K562 (cell line): ENCODE data around the gene CPLX1. TPM values are rescaled to one million over a fixed set of nuclear protein-coding genes. Genes with fewer than 3 reads are reported as not detected.

Experiments
- ATAC-seq: fragments of 200-7000 bp; cut with Tn5 transposase; 3 replicates; pipeline ENCODE4 v1.9.1; 2020; ENCODE audit warnings: moderate library complexity
- BruUV-seq: library from RNA; stranded (reverse); fragments of 400-500 nt; replicated peaks from 2 replicates; lab custom pipeline; 2021; lab: Mats Ljungman, UMichigan
- CTCF ChIA-PET: fragments of 300-600 bp; formaldehyde crosslinking; extraction: SDS; loops from one replicate; lab custom pipeline; 2021; ENCODE audit warnings: low intra/inter-chr PET ratio; lab: Yijun Ruan, JAX
- POLR2A ChIA-PET: fragments of 300-600, 350-650 bp; sonication (Branson Sonifier 250); formaldehyde crosslinking; extraction: SDS; loops from one replicate; lab custom pipeline; 2021; ENCODE audit warnings: antibody characterized with exemption, inconsistent platforms; lab: Yijun Ruan, JAX
- DNase-seq, 4 experiments: peaks; one replicate each; pipeline versions ENCODE4 v3.0.0 to v3.0.0-alpha.2; 2011 to 2018; ENCODE audit warnings: low spot score in 3 of 4, mixed read lengths in 3 of 4; ENCODE audit errors: extremely low read depth in 1 of 4
- FAIRE-seq: peaks from 2 replicates; lab custom pipeline; 2011; peaks lifted over from hg19 to GRCh38; lab: Jason Lieb, UNC
- H2AFZ ChIP-seq: 2 replicates; pipeline ENCODE4 v1.6.0; 2011; ENCODE audit warnings: low read depth, low read length, control low read depth, inconsistent platforms
- H3K27ac ChIP-seq: fragments of 200-600 bp; 3 replicates; pipeline ENCODE4 v1.8.0; 2011; ENCODE audit warnings: low read depth, mild to moderate bottlenecking, control low read depth, inconsistent platforms, low read length, moderate library complexity, mixed read lengths; ENCODE audit errors: extremely low read depth
- H3K27me3 ChIP-seq, 2 experiments: fragments of 300-600 bp in 1 of 2; 2 replicates in 1 of 2; 3 replicates in 1 of 2; pipeline versions ENCODE4 v1.6.0 to v1.8.0; 2011; ENCODE audit warnings: inconsistent platforms in 2 of 2, low read length in 2 of 2, mild to moderate bottlenecking in 1 of 2, mixed read lengths in 1 of 2, moderate library complexity in 1 of 2; ENCODE audit not compliant: control insufficient read depth in 2 of 2, insufficient read depth in 2 of 2
- H3K36me3 ChIP-seq: fragments of 300-600 bp; 3 replicates; pipeline ENCODE4 v1.8.0; 2011; ENCODE audit warnings: mild to moderate bottlenecking, low read length, inconsistent platforms; ENCODE audit not compliant: control insufficient read depth, insufficient read depth
- H3K4me1 ChIP-seq, 2 experiments: fragments of 200-600 bp in 1 of 2; replicated peaks in 1 of 2; 2 replicates in 1 of 2; 3 replicates in 1 of 2; pipeline versions ENCODE4 v1.5.1 to v1.8.0; 2011; ENCODE audit warnings: inconsistent platforms in 2 of 2, low read length in 2 of 2, mild to moderate bottlenecking in 1 of 2, mixed read lengths in 1 of 2, moderate library complexity in 1 of 2; ENCODE audit not compliant: control insufficient read depth in 2 of 2, insufficient read depth in 2 of 2
- H3K4me2 ChIP-seq: 2 replicates; pipeline ENCODE4 v1.6.1; 2011; ENCODE audit warnings: low read length, control low read depth, inconsistent platforms, mixed read lengths; ENCODE audit not compliant: insufficient read depth
- H3K4me3 ChIP-seq: fragments of 200-600 bp; sonication (generic), shearing (Covaris generic); 2 replicates; pipeline ENCODE4 v1.5.1; 2016; ENCODE audit warnings: control low read depth, inconsistent platforms
- H3K79me2 ChIP-seq: fragments of 200-600 bp; 3 replicates; pipeline ENCODE4 v1.8.0; 2011; ENCODE audit warnings: low read length, inconsistent platforms; ENCODE audit not compliant: control insufficient read depth, insufficient read depth
- H3K9ac ChIP-seq, 2 experiments: 2 replicates each; pipeline versions ENCODE4 v1.6.0 to v1.6.1; 2011; ENCODE audit warnings: low read depth in 2 of 2, low read length in 2 of 2, control low read depth in 1 of 2, inconsistent platforms in 1 of 2, mild to moderate bottlenecking in 1 of 2, mixed read lengths in 1 of 2; ENCODE audit not compliant: insufficient read depth in 1 of 2
- H3K9me1 ChIP-seq: one replicate; pipeline ENCODE4 v1.6.0; 2011; ENCODE audit warnings: inconsistent platforms, mild to moderate bottlenecking, low read length, moderate library complexity; ENCODE audit not compliant: control insufficient read depth, insufficient read depth
- H3K9me3 ChIP-seq: replicated peaks from 2 replicates; pipeline ENCODE4 v1.5.1; 2011; ENCODE audit warnings: low read depth, low read length, inconsistent platforms; ENCODE audit not compliant: control insufficient read depth, insufficient read depth
- H4K20me1 ChIP-seq: replicated peaks from 2 replicates; pipeline ENCODE4 v1.6.1; 2011; ENCODE audit warnings: low read length, inconsistent platforms, mixed read lengths; ENCODE audit not compliant: control insufficient read depth, insufficient read depth
- MYNN ChIP-seq, 2 experiments: sonication (generic); formaldehyde crosslinking in 1 of 2; IDR thresholded peaks; 2 replicates each; pipeline versions ENCODE4 v1.5.0 to v1.6.1; 2016 to 2020; ENCODE audit warnings: antibody characterized with exemption in 1 of 2, missing genetic modification reagents in 1 of 2
- POLR2H ChIP-seq: IDR thresholded peaks from 2 replicates; pipeline ENCODE4 v1.6.1; 2016; ENCODE audit warnings: missing genetic modification characterization, low read depth, mild to moderate bottlenecking, control low read depth, missing compliant biosample characterization, moderate library complexity
- RBM22 ChIP-seq: fragments of 200-400 bp; formaldehyde crosslinking; IDR thresholded peaks from 2 replicates; pipeline ENCODE4 v1.6.1; 2018; ENCODE audit warnings: low read length, low read depth; ENCODE audit not compliant: poor library complexity, severe bottlenecking
- ZNF695 ChIP-seq: fragments of 450-650 bp; formaldehyde crosslinking; IDR thresholded peaks from 2 replicates; pipeline ENCODE4 v1.4.0; 2020; ENCODE audit warnings: mild to moderate bottlenecking, moderate library complexity
- ZNF75A ChIP-seq: fragments of 450-650 bp; formaldehyde crosslinking; IDR thresholded peaks from 2 replicates; pipeline ENCODE4 v1.4.0; 2020; ENCODE audit warnings: mild to moderate bottlenecking
- ZNF785 ChIP-seq: fragments of 250-450 bp; sonication (Bioruptor Pico); IDR thresholded peaks from 2 replicates; pipeline ENCODE4 v1.4.0; 2020; ENCODE audit warnings: mild to moderate bottlenecking
- WGBS: fragments of 100-300 bp; shearing (Covaris generic); methylation state at CpG from one replicate; pipeline ENCODE4 v1.1.6; 2016; ENCODE audit warnings: low coverage, mixed read lengths; ENCODE audit not compliant: insufficient coverage; ENCODE audit errors: missing lambda C conversion rate; 5-methylcytosine and 5-hydroxymethylcytosine counted together
- in situ Hi-C: fragments of 300-500 bp; cut with MboI; formaldehyde crosslinking; loops from 4 replicates; pipeline ENCODE4 v1.15.0; 2018; ENCODE audit warnings: inconsistent platforms, mixed read lengths
- intact Hi-C: fragments of 100-400 bp; cut with micrococcal nuclease; formaldehyde crosslinking; loops from 2 replicates; pipeline ENCODE4 v1.14.2; 2022
- polyA plus RNA-seq, 8 experiments: library from polyadenylated mRNA; depleted of rRNA in 4 of 8; stranded (reverse) in 5 of 8; unstranded in 3 of 8; fragments of >200 nt; fragmentation: Nextera tagmentation in 2 of 8; fragmentation: Illumina TruSeq in 1 of 8; extraction: Ambion mirVana in 2 of 8; extraction: Trizol in 1 of 8; gene quantifications; 2 replicates each; pipeline versions ENCODE4 v1.2.1 to v1.2.3, GENCODE V29; 2011 to 2014; ENCODE audit warnings: inconsistent platforms in 1 of 8, missing spikeins in 1 of 8
- total RNA-seq, 7 experiments: library from RNA; depleted of rRNA in 6 of 7; stranded (reverse); fragments of >200 nt in 6 of 7; fragmentation: Illumina TruSeq in 2 of 7; extraction: Trizol in 2 of 7; gene quantifications; 2 replicates each; pipeline versions ENCODE4 v1.2.1 to v1.2.3, GENCODE V29; 2011 to 2021; ENCODE audit warnings: low replicate concordance in 1 of 7
- TF ChIP-seq, protein P1 (sequence below): fragments of 450-650 bp; IDR thresholded peaks from 2 replicates; pipeline ENCODE4 v1.6.1; 2016; ENCODE audit warnings: low read depth
- TF ChIP-seq, protein P2 (sequence below): sonication (generic); formaldehyde crosslinking; IDR thresholded peaks from 2 replicates; pipeline ENCODE4 v1.8.1; 2023; ENCODE audit warnings: mild to moderate bottlenecking, missing genetic modification reagents

The CPLX1 gene
- total and polyA plus RNA-seq, 9 of the 15 experiments (the other 6 are each of a cell fraction or from before 2014, with no cell fraction given) = 0.03 to 3.3 (median 0.17) TPM; not detected in 2

DNA sequence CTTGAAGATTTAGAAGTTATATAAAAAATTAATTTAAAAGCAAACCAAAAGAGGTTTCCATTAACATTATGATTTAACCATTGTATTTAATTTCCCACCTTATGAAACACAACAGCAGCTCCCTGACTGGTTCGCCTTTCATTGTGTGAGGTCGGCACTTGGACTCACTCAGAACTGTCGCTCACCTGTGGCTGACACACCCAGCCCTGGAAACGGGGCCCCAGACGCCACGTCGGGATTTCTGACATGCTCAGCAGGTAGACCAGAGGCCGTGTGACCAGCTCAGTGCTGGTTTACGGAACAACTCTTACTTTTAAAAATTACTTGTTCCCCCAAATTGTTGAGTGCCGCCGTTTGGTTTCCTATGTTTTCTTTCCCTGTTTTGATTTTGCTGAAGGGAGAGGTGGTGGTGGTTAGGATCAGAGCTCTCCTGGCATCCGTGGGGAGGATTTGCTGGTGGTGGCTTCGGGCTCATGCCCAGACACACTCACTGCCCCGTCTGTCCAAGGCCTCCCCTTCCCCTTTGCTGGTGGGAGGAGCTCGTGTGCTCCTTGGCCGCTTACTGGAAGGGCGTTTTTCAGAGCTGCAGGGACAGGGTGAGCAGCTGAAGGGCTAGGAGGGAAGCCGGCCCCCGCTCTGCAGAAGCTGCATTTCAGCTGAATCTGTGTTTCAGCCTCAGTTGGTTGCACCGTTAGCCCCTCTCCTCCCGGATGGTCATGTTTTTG lies 59.2 kb downstream of the CPLX1 start:
- intact Hi-C loops (loop anchor here (10.0 kb wide), 1 partner anchor 218 kb away; the partner anchor contains the start of gene IDUA), in situ Hi-C loops (no loop called here)
- Histone ChIP-seq H2AFZ (no peak overlapping the region), H3K4me2 (no peak overlapping the region), H3K27ac (no peak overlapping the region), H4K20me1 (no peaks in the 10 kb centered on the region), H3K27me3 (no peaks in the 10 kb centered on the region), H3K36me3 (peaks cover 87% of the 10 kb centered on the region), H3K9ac (no peak overlapping the region), H3K79me2 (peaks cover 29% of the 10 kb centered on the region), H3K9me3 (peaks cover 10% of the 10 kb centered on the region), H3K4me3 (no peak overlapping the region), H3K4me1 (peaks cover 0 to 20% of the 10 kb centered on the region in 2 experiments; a peak in 3 of 5 replicates), H3K9me1 (no peaks in the 10 kb centered on the region)
- ATAC-seq (0 out of 3 replicates have a peak, but pooled peaks have one; percentile 21), FAIRE-seq (no peak), DNase-seq (no peak)
- WGBS = 89% methylated on average over 16 of the region's 21 CpGs
- no TSS peak for BruUV-seq
- POLR2A ChIA-PET = interaction anchor here (0.6 to 2.6 kb wide), 7 partner anchors 9 to 158 kb away, joined by 3 to 17 read pairs (median 4); no protein-coding TSS in a partner anchor
- CTCF ChIA-PET = no interaction called here
- TF ChIP-seq, protein P1, sequence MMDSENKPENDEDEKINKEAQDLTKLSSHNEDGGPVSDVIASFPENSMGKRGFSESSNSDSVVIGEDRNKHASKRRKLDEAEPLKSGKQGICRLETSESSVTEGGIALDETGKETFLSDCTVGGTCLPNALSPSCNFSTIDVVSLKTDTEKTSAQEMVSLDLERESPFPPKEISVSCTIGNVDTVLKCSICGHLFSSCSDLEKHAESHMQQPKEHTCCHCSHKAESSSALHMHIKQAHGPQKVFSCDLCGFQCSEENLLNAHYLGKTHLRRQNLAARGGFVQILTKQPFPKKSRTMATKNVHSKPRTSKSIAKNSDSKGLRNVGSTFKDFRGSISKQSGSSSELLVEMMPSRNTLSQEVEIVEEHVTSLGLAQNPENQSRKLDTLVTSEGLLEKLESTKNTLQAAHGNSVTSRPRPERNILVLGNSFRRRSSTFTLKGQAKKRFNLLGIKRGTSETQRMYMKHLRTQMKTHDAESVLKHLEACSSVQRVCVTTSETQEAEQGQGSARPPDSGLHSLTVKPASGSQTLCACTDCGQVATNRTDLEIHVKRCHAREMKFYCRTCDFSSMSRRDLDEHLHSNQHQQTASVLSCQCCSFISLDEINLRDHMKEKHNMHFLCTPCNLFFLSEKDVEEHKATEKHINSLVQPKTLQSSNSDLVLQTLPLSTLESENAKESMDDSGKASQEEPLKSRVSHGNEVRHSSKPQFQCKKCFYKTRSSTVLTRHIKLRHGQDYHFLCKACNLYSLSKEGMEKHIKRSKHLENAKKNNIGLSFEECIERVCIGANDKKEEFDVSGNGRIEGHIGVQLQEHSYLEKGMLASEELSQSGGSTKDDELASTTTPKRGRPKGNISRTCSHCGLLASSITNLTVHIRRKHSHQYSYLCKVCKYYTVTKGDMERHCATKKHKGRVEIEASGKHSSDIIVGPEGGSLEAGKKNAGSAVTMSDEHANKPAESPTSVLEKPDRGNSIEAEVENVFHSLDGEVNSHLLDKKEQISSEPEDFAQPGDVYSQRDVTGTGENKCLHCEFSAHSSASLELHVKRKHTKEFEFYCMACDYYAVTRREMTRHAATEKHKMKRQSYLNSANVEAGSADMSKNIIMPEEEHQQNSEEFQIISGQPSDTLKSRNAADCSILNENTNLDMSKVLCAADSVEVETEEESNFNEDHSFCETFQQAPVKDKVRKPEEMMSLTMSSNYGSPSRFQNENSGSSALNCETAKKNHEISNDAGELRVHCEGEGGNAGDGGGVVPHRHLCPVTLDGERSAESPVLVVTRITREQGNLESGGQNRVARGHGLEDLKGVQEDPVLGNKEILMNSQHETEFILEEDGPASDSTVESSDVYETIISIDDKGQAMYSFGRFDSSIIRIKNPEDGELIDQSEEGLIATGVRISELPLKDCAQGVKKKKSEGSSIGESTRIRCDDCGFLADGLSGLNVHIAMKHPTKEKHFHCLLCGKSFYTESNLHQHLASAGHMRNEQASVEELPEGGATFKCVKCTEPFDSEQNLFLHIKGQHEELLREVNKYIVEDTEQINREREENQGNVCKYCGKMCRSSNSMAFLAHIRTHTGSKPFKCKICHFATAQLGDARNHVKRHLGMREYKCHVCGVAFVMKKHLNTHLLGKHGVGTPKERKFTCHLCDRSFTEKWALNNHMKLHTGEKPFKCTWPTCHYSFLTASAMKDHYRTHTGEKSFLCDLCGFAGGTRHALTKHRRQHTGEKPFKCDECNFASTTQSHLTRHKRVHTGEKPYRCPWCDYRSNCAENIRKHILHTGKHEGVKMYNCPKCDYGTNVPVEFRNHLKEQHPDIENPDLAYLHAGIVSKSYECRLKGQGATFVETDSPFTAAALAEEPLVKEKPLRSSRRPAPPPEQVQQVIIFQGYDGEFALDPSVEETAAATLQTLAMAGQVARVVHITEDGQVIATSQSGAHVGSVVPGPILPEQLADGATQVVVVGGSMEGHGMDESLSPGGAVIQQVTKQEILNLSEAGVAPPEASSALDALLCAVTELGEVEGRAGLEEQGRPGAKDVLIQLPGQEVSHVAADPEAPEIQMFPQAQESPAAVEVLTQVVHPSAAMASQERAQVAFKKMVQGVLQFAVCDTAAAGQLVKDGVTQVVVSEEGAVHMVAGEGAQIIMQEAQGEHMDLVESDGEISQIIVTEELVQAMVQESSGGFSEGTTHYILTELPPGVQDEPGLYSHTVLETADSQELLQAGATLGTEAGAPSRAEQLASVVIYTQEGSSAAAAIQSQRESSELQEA = no peak
- TF ChIP-seq ZNF785 (CRISPR knock-in tag) = no peak
- TF ChIP-seq ZNF695 (CRISPR knock-in tag) = no peak
- peak; percentile 57; the same call in 1 of the 2 replicates for TF ChIP-seq MYNN (IDR thresholded peaks at IDR 0.05)
- no peak for TF ChIP-seq MYNN (CRISPR knock-in tag; IDR thresholded peaks at IDR 0.05)
- peak; percentile 88 for TF ChIP-seq RBM22
- TF ChIP-seq ZNF75A (CRISPR knock-in tag) = no peak
- TF ChIP-seq POLR2H (tag) = 0 out of 2 replicates have a peak, but pooled peaks have one; percentile 49
- TF ChIP-seq, protein P2, sequence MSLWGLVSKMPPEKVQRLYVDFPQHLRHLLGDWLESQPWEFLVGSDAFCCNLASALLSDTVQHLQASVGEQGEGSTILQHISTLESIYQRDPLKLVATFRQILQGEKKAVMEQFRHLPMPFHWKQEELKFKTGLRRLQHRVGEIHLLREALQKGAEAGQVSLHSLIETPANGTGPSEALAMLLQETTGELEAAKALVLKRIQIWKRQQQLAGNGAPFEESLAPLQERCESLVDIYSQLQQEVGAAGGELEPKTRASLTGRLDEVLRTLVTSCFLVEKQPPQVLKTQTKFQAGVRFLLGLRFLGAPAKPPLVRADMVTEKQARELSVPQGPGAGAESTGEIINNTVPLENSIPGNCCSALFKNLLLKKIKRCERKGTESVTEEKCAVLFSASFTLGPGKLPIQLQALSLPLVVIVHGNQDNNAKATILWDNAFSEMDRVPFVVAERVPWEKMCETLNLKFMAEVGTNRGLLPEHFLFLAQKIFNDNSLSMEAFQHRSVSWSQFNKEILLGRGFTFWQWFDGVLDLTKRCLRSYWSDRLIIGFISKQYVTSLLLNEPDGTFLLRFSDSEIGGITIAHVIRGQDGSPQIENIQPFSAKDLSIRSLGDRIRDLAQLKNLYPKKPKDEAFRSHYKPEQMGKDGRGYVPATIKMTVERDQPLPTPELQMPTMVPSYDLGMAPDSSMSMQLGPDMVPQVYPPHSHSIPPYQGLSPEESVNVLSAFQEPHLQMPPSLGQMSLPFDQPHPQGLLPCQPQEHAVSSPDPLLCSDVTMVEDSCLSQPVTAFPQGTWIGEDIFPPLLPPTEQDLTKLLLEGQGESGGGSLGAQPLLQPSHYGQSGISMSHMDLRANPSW = no peak
